Melanocyte of skin (primary cell): ENCODE data around the gene MTAP. TPM values are rescaled to one million over a fixed set of nuclear protein-coding genes. Genes with fewer than 3 reads are reported as not detected.

ENCODE experiments used
- total RNA-seq, 2 donors: library from RNA; depleted of rRNA; stranded (reverse); fragments of >200 nt; gene quantifications; 2 replicates each; pipeline ENCODE4 v1.2.3, GENCODE V29; 2012

The MTAP gene
- total RNA-seq = 10 to 100 TPM; 32.0 to 67.9 TPM

GRCh38 chr9:21802418-21803000 is at the start of gene MTAP:
MTAP (plus strand) TSS chr9:21802636; CDS start chr9:21802749, 113 bp downstream.

Other genes starting within 250 kb of the MTAP start
- gene CDKN2A, start 191.8 kb downstream of the MTAP start, total RNA-seq = 10 to 100 TPM in 1 of 2 donors, 1 to 10 TPM in 1; 7.7 to 11.7 TPM
- gene CDKN2B-AS1, start 192.2 kb downstream of the MTAP start, total RNA-seq = 1 to 10 TPM; 2.3 to 3.8 TPM
- gene CDKN2B, start 206.7 kb downstream of the MTAP start, total RNA-seq = 1 to 10 TPM; 2.0 to 3.4 TPM